Type B pancreatic cell (in vitro differentiated cells): ENCODE measurements around the gene UBXN7. TPM values are rescaled to one million over a fixed set of nuclear protein-coding genes. Genes with fewer than 3 reads are reported as not detected.
"Not testable (repeated sequence)": the region's sequence is repeated elsewhere in the genome, so short reads cannot be mapped to it uniquely, and the experiment has no call there.

Source experiments
- DNase-seq: peaks from one replicate; pipeline ENCODE4 v3.0.0; 2021; ENCODE audit warnings: mixed read lengths; ENCODE audit not compliant: unreplicated experiment; ENCODE audit errors: extremely low spot score
- H3K27ac Mint-ChIP-seq: 2 replicates; pipeline ENCODE4 v1.8.0; 2021; ENCODE audit warnings: mild to moderate bottlenecking, mixed read lengths
- H3K27me3 Mint-ChIP-seq: 2 replicates; pipeline ENCODE4 v1.8.0; 2021; ENCODE audit warnings: mixed read lengths
- H3K36me3 Mint-ChIP-seq: 2 replicates; pipeline ENCODE4 v1.8.0; 2021; ENCODE audit warnings: mixed read lengths
- H3K4me1 Mint-ChIP-seq: one replicate; pipeline ENCODE4 v1.8.0; 2021; ENCODE audit warnings: mixed read lengths; ENCODE audit not compliant: unreplicated experiment
- H3K4me3 Mint-ChIP-seq: 2 replicates; pipeline ENCODE4 v1.8.0; 2021; ENCODE audit warnings: mild to moderate bottlenecking, mixed read lengths
- H3K9me3 Mint-ChIP-seq: 2 replicates; pipeline ENCODE4 v1.8.0; 2021; ENCODE audit warnings: mixed read lengths
- total RNA-seq: library from RNA; stranded (reverse); gene quantifications from 2 replicates; pipeline ENCODE4 v1.2.1, GENCODE V29; 2021; ENCODE audit warnings: low replicate concordance
- TF ChIP-seq, protein P1 (sequence below): fragments of 200-600 bp; sonication (generic); conservative IDR thresholded peaks from 2 replicates; pipeline ENCODE4 v1.5.0; 2021; ENCODE audit warnings: antibody characterized with exemption, mild to moderate bottlenecking

The UBXN7 gene
- total RNA-seq, 1 donor from 2014 or later: 89.2 TPM

DNA sequence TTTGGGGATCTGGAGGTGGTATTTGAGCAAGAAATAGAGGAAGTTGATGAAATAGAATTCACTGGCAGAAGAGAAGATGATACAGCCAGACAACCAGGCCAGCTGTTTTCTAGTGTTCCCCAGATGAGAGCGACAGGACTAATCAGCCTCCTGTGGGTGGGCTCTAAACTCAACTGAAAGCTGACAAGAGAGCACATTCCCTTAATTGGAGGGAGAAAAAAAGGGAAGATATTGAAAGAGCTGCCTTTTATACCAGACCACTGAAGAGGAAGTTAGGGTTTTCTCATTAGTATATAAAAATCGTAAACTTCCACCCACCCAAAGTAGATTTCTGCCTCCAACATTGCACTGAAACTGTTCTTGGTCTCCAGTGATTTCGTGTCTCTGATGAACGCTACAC is 87.6 kb downstream of the UBXN7 start:
- H3K27me3 Mint-ChIP-seq: no peaks in the 10 kb centered on the region
- no peaks in the 10 kb centered on the region for H3K4me1 Mint-ChIP-seq
- TF ChIP-seq, protein P1, sequence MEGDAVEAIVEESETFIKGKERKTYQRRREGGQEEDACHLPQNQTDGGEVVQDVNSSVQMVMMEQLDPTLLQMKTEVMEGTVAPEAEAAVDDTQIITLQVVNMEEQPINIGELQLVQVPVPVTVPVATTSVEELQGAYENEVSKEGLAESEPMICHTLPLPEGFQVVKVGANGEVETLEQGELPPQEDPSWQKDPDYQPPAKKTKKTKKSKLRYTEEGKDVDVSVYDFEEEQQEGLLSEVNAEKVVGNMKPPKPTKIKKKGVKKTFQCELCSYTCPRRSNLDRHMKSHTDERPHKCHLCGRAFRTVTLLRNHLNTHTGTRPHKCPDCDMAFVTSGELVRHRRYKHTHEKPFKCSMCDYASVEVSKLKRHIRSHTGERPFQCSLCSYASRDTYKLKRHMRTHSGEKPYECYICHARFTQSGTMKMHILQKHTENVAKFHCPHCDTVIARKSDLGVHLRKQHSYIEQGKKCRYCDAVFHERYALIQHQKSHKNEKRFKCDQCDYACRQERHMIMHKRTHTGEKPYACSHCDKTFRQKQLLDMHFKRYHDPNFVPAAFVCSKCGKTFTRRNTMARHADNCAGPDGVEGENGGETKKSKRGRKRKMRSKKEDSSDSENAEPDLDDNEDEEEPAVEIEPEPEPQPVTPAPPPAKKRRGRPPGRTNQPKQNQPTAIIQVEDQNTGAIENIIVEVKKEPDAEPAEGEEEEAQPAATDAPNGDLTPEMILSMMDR: no peak
- H3K4me3 Mint-ChIP-seq: no peak overlapping the region
- no peak for DNase-seq
- H3K9me3 Mint-ChIP-seq: no peaks in the 10 kb centered on the region
- no peak overlapping the region for H3K27ac Mint-ChIP-seq
- peaks cover 23% of the 10 kb centered on the region for H3K36me3 Mint-ChIP-seq

DNA sequence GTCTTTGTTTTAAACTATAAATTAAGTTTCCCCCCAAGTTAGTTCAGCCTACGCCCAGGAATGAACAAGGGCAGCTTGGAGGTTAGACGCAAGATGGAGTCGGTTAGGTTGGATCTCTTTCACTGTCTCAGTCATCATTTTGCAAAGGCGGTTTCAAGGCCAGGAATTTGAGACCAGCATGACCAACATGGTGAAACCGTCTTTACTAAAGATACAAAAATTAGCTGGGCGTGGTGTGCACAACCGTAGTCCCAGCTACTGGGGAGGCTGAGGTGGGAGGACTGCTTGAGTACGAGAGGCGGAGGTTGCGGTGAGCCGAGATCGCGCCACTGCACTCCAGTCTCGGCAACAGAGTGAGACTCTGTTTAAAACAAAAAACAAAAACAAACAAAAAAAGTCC is 88.3 kb downstream of the UBXN7 start:
- not testable (repeated sequence) for H3K4me3 Mint-ChIP-seq, H3K9me3 Mint-ChIP-seq, H3K27ac Mint-ChIP-seq, H3K4me1 Mint-ChIP-seq, DNase-seq, H3K27me3 Mint-ChIP-seq
- H3K36me3 Mint-ChIP-seq: peaks cover 20% of the 10 kb centered on the region

DNA sequence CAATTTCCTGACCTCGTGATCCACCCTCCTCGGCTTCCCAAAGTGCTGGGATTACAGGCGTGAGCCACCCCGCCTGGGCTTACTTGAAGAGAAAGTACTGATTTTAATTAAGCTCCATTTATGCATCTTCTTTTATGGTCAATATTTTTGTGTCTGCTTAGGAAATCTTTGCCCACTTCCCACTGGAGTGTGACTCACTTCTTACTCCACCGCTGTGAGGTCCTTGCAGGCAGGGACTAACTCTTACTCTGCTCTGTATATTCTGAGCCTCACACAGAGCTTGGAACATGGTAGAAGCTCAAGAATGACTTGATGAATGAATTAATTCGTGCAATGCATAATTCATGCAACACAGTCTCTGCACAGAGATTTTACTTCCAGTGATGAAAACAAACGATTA is 91.1 kb downstream of the UBXN7 start:
- H3K27ac Mint-ChIP-seq: no peak overlapping the region
- no peaks in the 10 kb centered on the region for H3K4me1 Mint-ChIP-seq
- no peaks in the 10 kb centered on the region for H3K9me3 Mint-ChIP-seq
- DNase-seq: no peak
- peaks cover 6% of the 10 kb centered on the region for H3K36me3 Mint-ChIP-seq
- TF ChIP-seq, protein P1: no peak
- no peak overlapping the region for H3K4me3 Mint-ChIP-seq
- no peaks in the 10 kb centered on the region for H3K27me3 Mint-ChIP-seq

DNA sequence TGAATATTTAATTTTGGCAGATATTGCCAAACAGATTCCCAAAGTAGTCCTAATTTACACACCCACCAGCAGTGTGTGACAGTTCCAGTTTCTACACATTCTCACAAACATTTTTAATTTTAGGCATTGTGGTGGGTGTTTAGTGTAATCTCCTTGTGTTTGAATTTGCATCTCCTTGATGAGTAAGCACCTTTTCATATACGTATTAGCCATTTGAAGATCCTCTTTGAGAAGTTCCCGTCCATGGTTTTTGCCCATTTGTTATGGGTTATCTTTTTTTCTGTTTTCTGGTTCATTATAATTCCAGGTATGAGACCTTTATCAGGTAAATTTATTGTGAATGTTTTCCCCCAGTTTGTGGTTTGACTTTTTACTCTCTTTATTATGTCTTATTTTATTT is 91.8 kb downstream of the UBXN7 start:
- DNase-seq: no peak
- H3K4me1 Mint-ChIP-seq: no peaks in the 10 kb centered on the region
- TF ChIP-seq, protein P1: no peak
- H3K36me3 Mint-ChIP-seq: peaks cover under 1% of the 10 kb centered on the region
- no peak overlapping the region for H3K4me3 Mint-ChIP-seq
- H3K9me3 Mint-ChIP-seq: no peaks in the 10 kb centered on the region
- H3K27ac Mint-ChIP-seq: no peak overlapping the region
- no peaks in the 10 kb centered on the region for H3K27me3 Mint-ChIP-seq

DNA sequence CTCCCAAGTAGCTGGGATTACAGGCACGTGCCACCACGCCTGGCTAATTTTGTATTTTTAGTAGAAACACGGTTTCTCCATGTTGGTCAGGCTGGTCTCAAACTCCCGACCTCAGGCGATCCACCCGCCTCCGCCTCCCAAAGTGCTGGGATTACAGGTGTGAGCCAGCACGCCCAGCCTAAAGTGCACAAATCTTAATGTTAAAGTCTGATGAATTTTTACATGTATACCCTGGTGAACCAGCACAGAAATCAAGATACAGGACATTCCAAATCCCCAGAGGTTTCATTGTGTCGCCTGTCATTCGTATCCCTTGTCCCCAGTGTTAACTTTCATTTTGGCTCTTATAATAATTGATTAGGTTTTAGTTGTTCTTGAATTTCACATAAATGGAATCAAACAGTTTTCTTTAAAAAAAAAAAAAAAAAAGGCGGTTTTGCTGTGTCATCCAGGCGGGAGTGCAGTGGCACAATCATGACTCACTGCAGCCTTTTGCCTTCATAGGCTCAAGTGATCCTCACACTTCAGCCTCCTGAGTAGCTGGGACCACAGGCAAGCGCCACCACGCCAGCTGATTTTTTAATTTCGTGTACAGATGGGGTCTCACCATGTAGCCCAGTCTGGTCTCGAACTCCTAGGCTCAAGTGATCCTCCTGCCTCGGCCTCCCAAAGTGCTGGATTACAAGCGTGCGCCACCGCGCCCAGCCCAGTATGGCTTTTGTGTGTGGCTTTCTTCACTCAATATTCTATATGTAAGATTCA is 92.6 kb downstream of the UBXN7 start:
- no peak overlapping the region for H3K27ac Mint-ChIP-seq
- TF ChIP-seq, protein P1: no peak
- no peaks in the 10 kb centered on the region for H3K36me3 Mint-ChIP-seq

DNA sequence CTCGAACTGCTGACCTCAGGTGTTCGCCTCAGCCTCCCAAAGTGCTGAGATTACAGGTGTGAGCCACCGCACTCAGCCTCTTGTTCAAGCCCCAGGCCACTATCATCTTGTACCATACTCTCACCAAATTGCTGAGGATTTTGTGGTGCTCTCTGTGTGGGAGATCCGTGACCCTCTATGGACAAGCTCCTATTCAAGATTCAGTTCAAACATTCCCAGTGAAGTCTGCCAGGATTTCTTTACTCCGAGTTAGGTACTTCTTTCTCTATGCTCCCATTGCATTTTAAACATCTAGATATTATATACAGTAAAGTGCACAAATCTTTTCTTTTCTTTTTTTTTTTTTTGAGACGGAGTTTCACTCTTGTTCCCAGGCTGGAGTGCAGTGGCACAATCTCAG is 93.2 kb downstream of the UBXN7 start:
- no peaks in the 10 kb centered on the region for H3K36me3 Mint-ChIP-seq
- no peak for DNase-seq
- no peaks in the 10 kb centered on the region for H3K9me3 Mint-ChIP-seq
- H3K4me1 Mint-ChIP-seq: no peaks in the 10 kb centered on the region
- no peaks in the 10 kb centered on the region for H3K27me3 Mint-ChIP-seq
- no peak overlapping the region for H3K4me3 Mint-ChIP-seq
- TF ChIP-seq, protein P1: no peak
- H3K27ac Mint-ChIP-seq: no peak overlapping the region

More for the DNA sequence above, 92.6 kb downstream of the UBXN7 start:
- Mint-ChIP-seq H3K9me3 (no peaks in the 10 kb centered on the region), H3K27me3 (no peaks in the 10 kb centered on the region), H3K4me3 (no peak overlapping the region), H3K4me1 (no peaks in the 10 kb centered on the region)
- no peak for DNase-seq
